Stimulated activated naive CD8-positive, alpha-beta T cell treated with anti-CD3 and anti-CD28 coated beads, Interleukin-15, amount 100 ng/mL, for 72 hours (primary cell): ENCODE results near the gene SLC6A12.
A peak's percentile ranks its signal among the peaks of the same experiment; 100 is the strongest.

Experiments used
- ATAC-seq: fragments of 150-1000 bp; cut with Tn5 transposase; 2 replicates; pipeline ENCODE4 v1.10.0; 2021; ENCODE audit warnings: mild to moderate bottlenecking, moderate library complexity
- DNase-seq, 2 donors: peaks; one replicate each; pipeline ENCODE4 v3.0.0; 2021 to 2022
- H3K27ac Mint-ChIP-seq, 2 donors: one replicate each; pipeline ENCODE4 v1.8.0; 2022; ENCODE audit warnings: mild to moderate bottlenecking in 2 of 2, mixed read lengths in 2 of 2, moderate library complexity in 2 of 2
- H3K27me3 Mint-ChIP-seq: one replicate; pipeline ENCODE4 v1.8.0; 2022; ENCODE audit warnings: mixed read lengths
- H3K4me1 Mint-ChIP-seq: one replicate; pipeline ENCODE4 v1.8.0; 2022; ENCODE audit warnings: mild to moderate bottlenecking, mixed read lengths
- H3K4me3 Mint-ChIP-seq, 2 donors: one replicate each; pipeline ENCODE4 v1.8.0; 2022; ENCODE audit warnings: mild to moderate bottlenecking in 2 of 2, mixed read lengths in 2 of 2, moderate library complexity in 1 of 2
- H3K9me3 Mint-ChIP-seq, 2 donors: one replicate each; pipeline ENCODE4 v1.8.0; 2022; ENCODE audit warnings: mixed read lengths in 2 of 2

Gene SLC6A12

GRCh38 chr12:171743-172676, 41.9 kb downstream of the SLC6A12 start:
- no peak overlapping the region for H3K27ac Mint-ChIP-seq

GRCh38 chr12:171276-171675, 42.7 kb downstream of the SLC6A12 start:
- ATAC-seq (no peak), DNase-seq (no peak)
- H3K27ac Mint-ChIP-seq: no peak overlapping the region
- H3K4me1 Mint-ChIP-seq: peaks cover 17% of the 10 kb centered on the region
- peaks cover 34% of the 10 kb centered on the region for H3K27me3 Mint-ChIP-seq
- no peak overlapping the region for H3K4me3 Mint-ChIP-seq
- no peaks in the 10 kb centered on the region for H3K9me3 Mint-ChIP-seq

More at GRCh38 chr12:171743-172676, 41.9 kb downstream of the SLC6A12 start:
- ATAC-seq (no peak), DNase-seq (no peak)
- Mint-ChIP-seq H3K9me3 (no peaks in the 10 kb centered on the region), H3K27me3 (peaks cover 33% of the 10 kb centered on the region), H3K4me1 (peaks cover 17% of the 10 kb centered on the region), H3K4me3 (no peak overlapping the region)

- DNase-seq: no peak
- Mint-ChIP-seq H3K9me3 (no peaks in the 10 kb centered on the region), H3K27me3 (peaks cover 34% of the 10 kb centered on the region), H3K4me3 (no peak overlapping the region), H3K4me1 (peaks cover 17% of the 10 kb centered on the region), H3K27ac (no peak overlapping the region)
- no peak for ATAC-seq
Measured at GRCh38 chr12:170371-171225, 43.4 kb downstream of the SLC6A12 start.

- H3K4me1 Mint-ChIP-seq: peaks cover 17% of the 10 kb centered on the region
- H3K27me3 Mint-ChIP-seq: peaks cover 34% of the 10 kb centered on the region
- ATAC-seq (peak; percentile 27), DNase-seq (no peak)
- peak overlapping the region in 1 of 2 donors; percentile 15 for H3K27ac Mint-ChIP-seq
- H3K4me3 Mint-ChIP-seq: peak overlapping the region in 1 of 2 donors; percentile 40
- no peaks in the 10 kb centered on the region for H3K9me3 Mint-ChIP-seq
Measured at GRCh38 chr12:169528-170370, 44.2 kb downstream of the SLC6A12 start.

GRCh38 chr12:168763-169525, 45.0 kb downstream of the SLC6A12 start:
- ATAC-seq: peak; percentile 22

GRCh38 chr12:167959-168600, 45.9 kb downstream of the SLC6A12 start:
- Mint-ChIP-seq H3K4me1 (peaks cover 17% of the 10 kb centered on the region), H3K4me3 (no peak overlapping the region), H3K27me3 (peaks cover 31% of the 10 kb centered on the region), H3K9me3 (no peaks in the 10 kb centered on the region), H3K27ac (no peak overlapping the region)
- DNase-seq (no peak), ATAC-seq (no peak)

More at GRCh38 chr12:168763-169525, 45.0 kb downstream of the SLC6A12 start:
- H3K4me1 Mint-ChIP-seq: peaks cover 17% of the 10 kb centered on the region
- no peak overlapping the region for H3K27ac Mint-ChIP-seq
- H3K4me3 Mint-ChIP-seq: peak overlapping the region in 1 of 2 donors; percentile 17
- H3K27me3 Mint-ChIP-seq: peaks cover 34% of the 10 kb centered on the region
- DNase-seq: no peak
- no peaks in the 10 kb centered on the region for H3K9me3 Mint-ChIP-seq

GRCh38 chr12:166425-167075, 47.4 kb downstream of the SLC6A12 start:
- H3K27ac Mint-ChIP-seq: no peak overlapping the region
- no peak for ATAC-seq

GRCh38 chr12:165862-166368, 48.0 kb downstream of the SLC6A12 start:
- ATAC-seq (no peak), DNase-seq (no peak)
- Mint-ChIP-seq H3K27ac (no peak overlapping the region), H3K4me1 (peaks cover 17% of the 10 kb centered on the region), H3K27me3 (peaks cover 22% of the 10 kb centered on the region), H3K4me3 (no peak overlapping the region), H3K9me3 (no peaks in the 10 kb centered on the region)

More at GRCh38 chr12:166425-167075, 47.4 kb downstream of the SLC6A12 start:
- H3K9me3 Mint-ChIP-seq: no peaks in the 10 kb centered on the region
- H3K4me3 Mint-ChIP-seq: no peak overlapping the region
- no peak for DNase-seq
- peaks cover 22% of the 10 kb centered on the region for H3K27me3 Mint-ChIP-seq
- H3K4me1 Mint-ChIP-seq: peaks cover 17% of the 10 kb centered on the region

GRCh38 chr12:164207-164606, 49.8 kb downstream of the SLC6A12 start:
- no peak for DNase-seq
- H3K4me1 Mint-ChIP-seq: peaks cover 8% of the 10 kb centered on the region
- H3K27me3 Mint-ChIP-seq: peaks cover 15% of the 10 kb centered on the region
- H3K9me3 Mint-ChIP-seq: no peaks in the 10 kb centered on the region
- H3K27ac Mint-ChIP-seq: no peak overlapping the region
- H3K4me3 Mint-ChIP-seq: no peak overlapping the region
- ATAC-seq: no peak

GRCh38 chr12:163406-163986, 50.5 kb downstream of the SLC6A12 start:
- DNase-seq (no peak), ATAC-seq (no peak)
- Mint-ChIP-seq H3K4me1 (peaks cover under 1% of the 10 kb centered on the region), H3K4me3 (no peak overlapping the region), H3K27ac (no peak overlapping the region), H3K27me3 (peaks cover 13% of the 10 kb centered on the region), H3K9me3 (no peaks in the 10 kb centered on the region)

GRCh38 chr12:162467-163307, 51.3 kb downstream of the SLC6A12 start:
- H3K9me3 Mint-ChIP-seq: no peaks in the 10 kb centered on the region
- ATAC-seq (peak; percentile 50), DNase-seq (no peak)
- no peak overlapping the region for H3K4me3 Mint-ChIP-seq
- H3K4me1 Mint-ChIP-seq: no peaks in the 10 kb centered on the region
- H3K27ac Mint-ChIP-seq: no peak overlapping the region
- H3K27me3 Mint-ChIP-seq: peaks cover 8% of the 10 kb centered on the region

GRCh38 chr12:161823-162222, 52.1 kb downstream of the SLC6A12 start:
- Mint-ChIP-seq H3K9me3 (no peaks in the 10 kb centered on the region), H3K4me1 (no peaks in the 10 kb centered on the region), H3K27ac (no peak overlapping the region), H3K27me3 (no peaks in the 10 kb centered on the region), H3K4me3 (no peak overlapping the region)
- DNase-seq: no peak
- ATAC-seq: no peak
